ENCODE results near the gene RHOBTB1.

RHOBTB1 gene

GRCh38 chr10:60942134-60942787 is 1.7 kb downstream of the RHOBTB1 start:
- no peak for DNase-seq (ENCODE audit: low read depth in 2 of 2)

- DNase-seq (ENCODE audit: low read depth in 2 of 2) = no peak
Observed at GRCh38 chr10:60940446-60940845, 3.5 kb downstream of the RHOBTB1 start.

- DNase-seq (ENCODE audit: low read depth in 2 of 2) = no peak
Observed at GRCh38 chr10:60937784-60938654, 6.0 kb downstream of the RHOBTB1 start.

- no peak for DNase-seq (ENCODE audit: low read depth in 2 of 2)
Observed at GRCh38 chr10:60937022-60937421, 7.0 kb downstream of the RHOBTB1 start.

GRCh38 chr10:60934215-60935175 is 9.5 kb downstream of the RHOBTB1 start:
- DNase-seq (ENCODE audit: low read depth in 2 of 2) = no peak

- DNase-seq (ENCODE audit: low read depth in 2 of 2) = no peak
Observed at GRCh38 chr10:60932756-60933155, 11.2 kb downstream of the RHOBTB1 start.

GRCh38 chr10:60930237-60930636 is 13.7 kb downstream of the RHOBTB1 start:
- DNase-seq (ENCODE audit: low read depth in 2 of 2) = no peak

GRCh38 chr10:60921633-60922032 is 22.4 kb downstream of the RHOBTB1 start:
- DNase-seq (ENCODE audit: low read depth in 2 of 2) = no peak

- no peak for DNase-seq (ENCODE audit: low read depth in 2 of 2)
Observed at GRCh38 chr10:60920479-60920878, 23.5 kb downstream of the RHOBTB1 start.

- no peak for DNase-seq (ENCODE audit: low read depth in 2 of 2)
Observed at GRCh38 chr10:60919551-60919950, 24.4 kb downstream of the RHOBTB1 start.

GRCh38 chr10:60917331-60918280 is 26.4 kb downstream of the RHOBTB1 start:
- no peak for DNase-seq (ENCODE audit: low read depth in 2 of 2)

GRCh38 chr10:60916025-60916424 is 28.0 kb downstream of the RHOBTB1 start:
- DNase-seq (ENCODE audit: low read depth in 2 of 2) = no peak

GRCh38 chr10:60914690-60915141 is 29.3 kb downstream of the RHOBTB1 start:
- DNase-seq (ENCODE audit: low read depth in 2 of 2) = no peak

- DNase-seq (ENCODE audit: low read depth in 2 of 2) = no peak
Observed at GRCh38 chr10:60913657-60914056, 30.3 kb downstream of the RHOBTB1 start.

- no peak for DNase-seq (ENCODE audit: low read depth in 2 of 2)
Observed at GRCh38 chr10:60913071-60913470, 30.9 kb downstream of the RHOBTB1 start.

- no peak for DNase-seq (ENCODE audit: low read depth in 2 of 2)
Observed at GRCh38 chr10:60911715-60912114, 32.3 kb downstream of the RHOBTB1 start.

GRCh38 chr10:60911216-60911615 is 32.8 kb downstream of the RHOBTB1 start:
- DNase-seq (ENCODE audit: low read depth in 2 of 2) = no peak

GRCh38 chr10:60910543-60910942 is 33.4 kb downstream of the RHOBTB1 start:
- no peak for DNase-seq (ENCODE audit: low read depth in 2 of 2)

- DNase-seq (ENCODE audit: low read depth in 2 of 2) = no peak
Observed at GRCh38 chr10:60908896-60909295, 35.1 kb downstream of the RHOBTB1 start.

GRCh38 chr10:60908031-60908430 is 36.0 kb downstream of the RHOBTB1 start:
- DNase-seq (ENCODE audit: low read depth in 2 of 2) = no peak

- no peak for DNase-seq (ENCODE audit: low read depth in 2 of 2)
Observed at GRCh38 chr10:60907236-60907635, 36.7 kb downstream of the RHOBTB1 start.

Measured in stimulated activated CD8-positive, alpha-beta memory T cell treated with anti-CD3 and anti-CD28 coated beads, Interleukin-15, amount 100 ng/mL, for 48 hours (primary cell).